GM12878 (cell line): ENCODE measurements around the gene CENATAC.

Source experiments
- CEBPB ChIP-seq, 2 experiments: fragments of 150-350 bp in 1 of 2; IDR thresholded peaks; 2 replicates each; pipeline ENCODE4 v1.6.1; 2012 to 2014; ENCODE audit warnings: low read depth in 2 of 2, low read length in 2 of 2, borderline replicate concordance in 1 of 2, inconsistent platforms in 1 of 2
- CHD2 ChIP-seq: IDR thresholded peaks from 2 replicates; pipeline ENCODE4 v1.6.1; 2011; ENCODE audit warnings: low read depth, low read length, improper control_type of control experiment, borderline replicate concordance
- CREB1 ChIP-seq: IDR thresholded peaks from 2 replicates; pipeline ENCODE4 v1.6.1; 2012; ENCODE audit warnings: low read depth, mild to moderate bottlenecking, inconsistent platforms
- CTCF ChIP-seq, 3 experiments: IDR thresholded peaks in 2 of 3; conservative IDR thresholded peaks in 1 of 3; 2 replicates each; pipeline ENCODE4 v1.5.1; 2011; ENCODE audit warnings: low read depth in 3 of 3, low read length in 3 of 3, mild to moderate bottlenecking in 3 of 3, control low read depth in 2 of 3, moderate library complexity in 2 of 3, inconsistent platforms in 1 of 3, mixed read lengths in 1 of 3; ENCODE audit not compliant: control insufficient read depth in 2 of 3, insufficient read depth in 1 of 3; ENCODE audit errors: extremely low read depth in 1 of 3
- CUX1 ChIP-seq: IDR thresholded peaks from 2 replicates; pipeline ENCODE4 v1.6.1; 2012; ENCODE audit warnings: improper control_type of control experiment, low read depth, low read length; ENCODE audit not compliant: insufficient replicate concordance
- EZH2 ChIP-seq: IDR thresholded peaks from 2 replicates; pipeline ENCODE4 v1.6.1; 2012; ENCODE audit warnings: low read depth, mild to moderate bottlenecking, control low read depth, inconsistent platforms, low read length, borderline replicate concordance; ENCODE audit not compliant: control insufficient read depth
- KLF5 ChIP-seq: fragments of 450-650 bp; IDR thresholded peaks from 2 replicates; pipeline ENCODE4 v1.6.1; 2014; ENCODE audit warnings: mild to moderate bottlenecking; ENCODE audit not compliant: partially characterized antibody
- MXI1 ChIP-seq: fragments of 150-350 bp; IDR thresholded peaks from 2 replicates; pipeline ENCODE4 v1.6.1; 2011; ENCODE audit warnings: low read depth, mild to moderate bottlenecking, inconsistent platforms, low read length, improper control_type of control experiment
- PAX8 ChIP-seq: fragments of 450-650 bp; IDR thresholded peaks from 2 replicates; pipeline ENCODE4 v1.6.1; 2017; ENCODE audit warnings: mild to moderate bottlenecking, moderate library complexity
- RAD21 ChIP-seq: IDR thresholded peaks from 2 replicates; pipeline ENCODE4 v1.6.1; 2011; ENCODE audit warnings: mild to moderate bottlenecking, low read depth, low read length, moderate library complexity; ENCODE audit not compliant: insufficient read depth
- RFX5 ChIP-seq: IDR thresholded peaks from 2 replicates; pipeline ENCODE4 v1.6.1; 2011; ENCODE audit warnings: low read depth, low read length, improper control_type of control experiment
- SKIL ChIP-seq: fragments of 450-650 bp; IDR thresholded peaks from 2 replicates; pipeline ENCODE4 v1.6.1; 2017; ENCODE audit warnings: mild to moderate bottlenecking, low read depth, inconsistent platforms; ENCODE audit not compliant: poor library complexity, severe bottlenecking
- TF ChIP-seq, protein P1 (sequence below): fragments of 150-350 bp; IDR thresholded peaks from 2 replicates; pipeline ENCODE4 v1.6.1; 2016; ENCODE audit warnings: low read depth, low read length

DNA sequence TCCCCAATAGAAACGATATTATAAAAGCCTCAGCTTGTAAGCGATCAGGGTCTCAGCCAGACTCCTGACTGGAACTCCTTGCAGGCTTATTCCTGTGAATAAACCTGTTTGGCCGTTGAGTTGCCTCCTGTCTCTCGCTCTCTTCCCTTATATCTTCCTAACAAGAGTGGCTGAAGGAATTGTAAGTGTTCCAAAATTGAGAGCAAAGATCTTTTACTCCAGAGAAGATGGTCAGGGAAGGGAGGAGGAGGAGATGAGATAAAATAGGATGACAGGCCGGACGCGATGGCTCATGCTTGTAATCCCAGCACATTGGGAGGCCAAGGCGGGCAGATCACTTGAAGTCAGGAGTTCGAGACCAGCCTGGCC lies 34.0 kb downstream of the CENATAC start:
- TF ChIP-seq MXI1 (no peak), CREB1 (no peak), CHD2 (no peak), EZH2 (no peak), SKIL (no peak), PAX8 (no peak), KLF5 (no peak), CUX1 (no peak), RFX5 (no peak), CEBPB (IDR thresholded peaks at IDR 0.05; ENCODE audit: borderline replicate concordance in 1 of 2, low read depth in 2 of 2, low read length in 2 of 2) (no peak), RAD21 (no peak), CTCF (IDR thresholded peaks at IDR 0.05 in 2 of 3, conservative IDR thresholded peaks at IDR 0.05 in 1 of 3; ENCODE audit: control insufficient read depth in 2 of 3, extremely low read depth in 1 of 3, insufficient read depth in 1 of 3, low read depth in 3 of 3, low read length in 3 of 3) (no peak)
- TF ChIP-seq, protein P1, sequence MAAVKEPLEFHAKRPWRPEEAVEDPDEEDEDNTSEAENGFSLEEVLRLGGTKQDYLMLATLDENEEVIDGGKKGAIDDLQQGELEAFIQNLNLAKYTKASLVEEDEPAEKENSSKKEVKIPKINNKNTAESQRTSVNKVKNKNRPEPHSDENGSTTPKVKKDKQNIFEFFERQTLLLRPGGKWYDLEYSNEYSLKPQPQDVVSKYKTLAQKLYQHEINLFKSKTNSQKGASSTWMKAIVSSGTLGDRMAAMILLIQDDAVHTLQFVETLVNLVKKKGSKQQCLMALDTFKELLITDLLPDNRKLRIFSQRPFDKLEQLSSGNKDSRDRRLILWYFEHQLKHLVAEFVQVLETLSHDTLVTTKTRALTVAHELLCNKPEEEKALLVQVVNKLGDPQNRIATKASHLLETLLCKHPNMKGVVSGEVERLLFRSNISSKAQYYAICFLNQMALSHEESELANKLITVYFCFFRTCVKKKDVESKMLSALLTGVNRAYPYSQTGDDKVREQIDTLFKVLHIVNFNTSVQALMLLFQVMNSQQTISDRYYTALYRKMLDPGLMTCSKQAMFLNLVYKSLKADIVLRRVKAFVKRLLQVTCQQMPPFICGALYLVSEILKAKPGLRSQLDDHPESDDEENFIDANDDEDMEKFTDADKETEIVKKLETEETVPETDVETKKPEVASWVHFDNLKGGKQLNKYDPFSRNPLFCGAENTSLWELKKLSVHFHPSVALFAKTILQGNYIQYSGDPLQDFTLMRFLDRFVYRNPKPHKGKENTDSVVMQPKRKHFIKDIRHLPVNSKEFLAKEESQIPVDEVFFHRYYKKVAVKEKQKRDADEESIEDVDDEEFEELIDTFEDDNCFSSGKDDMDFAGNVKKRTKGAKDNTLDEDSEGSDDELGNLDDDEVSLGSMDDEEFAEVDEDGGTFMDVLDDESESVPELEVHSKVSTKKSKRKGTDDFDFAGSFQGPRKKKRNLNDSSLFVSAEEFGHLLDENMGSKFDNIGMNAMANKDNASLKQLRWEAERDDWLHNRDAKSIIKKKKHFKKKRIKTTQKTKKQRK: no peak
